HEK293T (cell line): ENCODE data around the gene BSG.

Experiments used
- ARNT ChIP-seq: fragments of 450-650 bp; IDR thresholded peaks from 2 replicates; pipeline ENCODE4 v1.6.1; 2017; ENCODE audit warnings: mild to moderate bottlenecking
- CTBP1 ChIP-seq: fragments of 450-650 bp; IDR thresholded peaks from 2 replicates; pipeline ENCODE4 v1.6.1; 2016; ENCODE audit warnings: borderline replicate concordance
- ELF4 ChIP-seq: fragments of 450-650 bp; IDR thresholded peaks from 2 replicates; pipeline ENCODE4 v1.6.1; 2017; ENCODE audit warnings: antibody characterized with exemption
- FOXM1 ChIP-seq: fragments of 450-650 bp; IDR thresholded peaks from 2 replicates; pipeline ENCODE4 v1.6.1; 2017; ENCODE audit warnings: mild to moderate bottlenecking, borderline replicate concordance
- HDGF ChIP-seq: fragments of 450-650 bp; IDR thresholded peaks from 2 replicates; pipeline ENCODE4 v1.6.1; 2017; ENCODE audit warnings: antibody characterized with exemption, borderline replicate concordance
- L3MBTL2 ChIP-seq: fragments of 450-650 bp; conservative IDR thresholded peaks from 2 replicates; pipeline ENCODE4 v1.6.1; 2016; ENCODE audit warnings: mild to moderate bottlenecking
- PKNOX1 ChIP-seq: fragments of 450-650 bp; IDR thresholded peaks from 2 replicates; pipeline ENCODE4 v1.6.1; 2016
- ZNF384 ChIP-seq: fragments of 450-650 bp; IDR thresholded peaks from 2 replicates; pipeline ENCODE4 v1.6.1; 2016

GRCh38 chr19:618674-619285 lies 46.4 kb downstream of the BSG start:
- no peak for TF ChIP-seq ZNF384
- no peak for TF ChIP-seq FOXM1
- TF ChIP-seq L3MBTL2 = no peak
- no peak for TF ChIP-seq ARNT
- TF ChIP-seq PKNOX1 = no peak
- TF ChIP-seq CTBP1 = no peak
- no peak for TF ChIP-seq HDGF
- TF ChIP-seq ELF4 = no peak
